Measurements from ENCODE around the gene KCNK15. TPM values are rescaled to one million over a fixed set of nuclear protein-coding genes. Genes with fewer than 3 reads are reported as not detected.

Gene KCNK15
- total RNA-seq, 2 donors from 2014 or later, result 0.09 to 0.11 TPM

- Mint-ChIP-seq H3K27me3 (no peaks in the 10 kb centered on the region), H3K4me1 (no peaks in the 10 kb centered on the region), H3K9me3 (no peaks in the 10 kb centered on the region), H3K27ac (no peak overlapping the region), H3K36me3 (ENCODE audit: low read depth) (no peaks in the 10 kb centered on the region), H3K4me3 (no peak overlapping the region)
- no peak for ATAC-seq (replicated peaks)
Observed at GRCh38 chr20:44723391-44723790, 22.3 kb upstream of the KCNK15 start.

DNA sequence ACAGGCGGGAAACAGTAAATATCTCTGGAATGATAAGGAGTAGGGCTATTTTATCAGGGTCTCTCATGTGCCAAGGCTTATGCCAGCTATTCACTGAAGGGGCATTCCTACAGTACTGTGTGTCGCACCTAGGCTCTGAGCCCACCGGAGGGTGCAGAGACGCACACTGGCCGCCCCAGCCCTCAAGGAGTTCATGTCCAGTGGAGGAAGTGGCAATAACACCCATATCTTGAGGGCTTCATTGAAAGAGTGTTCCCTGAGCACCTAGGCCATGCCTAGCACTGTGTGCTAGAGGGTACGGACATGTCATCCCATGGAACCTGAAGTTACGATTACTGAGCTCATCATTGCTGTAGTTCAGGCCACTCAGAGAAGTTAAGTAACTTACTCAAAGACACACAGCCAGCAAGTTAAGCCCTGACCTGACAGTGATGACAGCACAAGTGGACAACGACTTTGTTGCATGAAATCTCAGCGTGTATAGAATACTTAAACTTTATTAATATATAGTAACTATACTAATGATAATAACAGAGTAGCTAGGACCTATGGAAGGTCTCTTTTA, 21.8 kb upstream of the KCNK15 start:
- Mint-ChIP-seq H3K27me3 (no peaks in the 10 kb centered on the region), H3K4me3 (no peak overlapping the region), H3K27ac (no peak overlapping the region), H3K4me1 (no peaks in the 10 kb centered on the region), H3K9me3 (no peaks in the 10 kb centered on the region), H3K36me3 (ENCODE audit: low read depth) (no peaks in the 10 kb centered on the region)
- ATAC-seq (replicated peaks), result no peak

GRCh38 chr20:44724423-44725091, 21.1 kb upstream of the KCNK15 start:
- Mint-ChIP-seq H3K4me3 (no peak overlapping the region), H3K36me3 (ENCODE audit: low read depth) (no peaks in the 10 kb centered on the region), H3K4me1 (no peaks in the 10 kb centered on the region), H3K9me3 (no peaks in the 10 kb centered on the region), H3K27ac (no peak overlapping the region), H3K27me3 (no peaks in the 10 kb centered on the region)
- no peak for ATAC-seq (replicated peaks)

DNA sequence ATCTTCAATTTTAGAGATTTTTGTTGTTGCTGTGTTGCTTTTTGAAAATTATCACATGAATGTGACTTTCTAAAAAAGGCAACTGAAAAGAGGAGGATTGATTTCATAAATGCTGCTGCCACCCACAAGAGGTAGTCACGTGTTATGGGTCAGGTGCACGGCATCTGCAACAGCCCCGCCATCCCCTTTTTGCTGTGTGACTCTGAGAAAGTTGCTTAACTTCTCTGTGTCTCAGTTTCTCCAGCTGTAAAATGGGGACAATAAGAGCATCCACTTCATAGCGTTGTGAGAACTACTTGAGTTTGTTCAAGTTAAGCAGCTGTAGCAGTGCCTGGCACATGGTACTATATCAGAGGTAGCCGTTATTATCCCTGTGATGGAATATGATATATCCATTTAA, 19.8 kb upstream of the KCNK15 start:
- Mint-ChIP-seq H3K27me3 (no peaks in the 10 kb centered on the region), H3K27ac (no peak overlapping the region), H3K9me3 (no peaks in the 10 kb centered on the region), H3K4me3 (no peak overlapping the region), H3K36me3 (ENCODE audit: low read depth) (no peaks in the 10 kb centered on the region), H3K4me1 (no peaks in the 10 kb centered on the region)
- ATAC-seq (replicated peaks), result no peak

- Mint-ChIP-seq H3K36me3 (ENCODE audit: low read depth) (no peaks in the 10 kb centered on the region), H3K4me1 (no peaks in the 10 kb centered on the region), H3K4me3 (no peak overlapping the region), H3K27ac (no peak overlapping the region), H3K27me3 (no peaks in the 10 kb centered on the region), H3K9me3 (no peaks in the 10 kb centered on the region)
- no peak for ATAC-seq (replicated peaks)
Observed at GRCh38 chr20:44727039-44727438, 18.6 kb upstream of the KCNK15 start.

DNA sequence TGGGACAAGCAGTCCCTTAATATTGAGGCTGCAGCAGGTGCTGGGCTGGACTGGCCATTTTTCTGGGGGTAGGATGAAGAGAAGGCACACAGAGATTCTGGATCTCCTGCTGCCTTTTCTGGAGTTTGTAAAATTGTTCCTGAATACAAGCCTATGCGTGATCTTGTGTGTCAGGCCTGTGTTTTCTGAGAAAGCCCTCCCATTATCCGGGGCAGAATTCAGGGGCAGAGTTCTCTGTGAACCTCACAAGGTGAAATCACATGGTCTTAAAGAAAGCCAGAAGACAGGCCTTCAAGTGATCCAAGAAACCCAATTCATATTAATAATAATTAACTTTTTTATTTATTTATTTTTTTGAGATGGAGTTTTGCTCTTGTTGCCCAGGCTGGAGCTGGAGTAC, 18.0 kb upstream of the KCNK15 start:
- Mint-ChIP-seq H3K36me3 (ENCODE audit: low read depth) (no peaks in the 10 kb centered on the region), H3K9me3 (no peaks in the 10 kb centered on the region), H3K4me3 (no peak overlapping the region), H3K4me1 (no peaks in the 10 kb centered on the region), H3K27ac (no peak overlapping the region), H3K27me3 (no peaks in the 10 kb centered on the region)
- no peak for ATAC-seq (replicated peaks)

DNA sequence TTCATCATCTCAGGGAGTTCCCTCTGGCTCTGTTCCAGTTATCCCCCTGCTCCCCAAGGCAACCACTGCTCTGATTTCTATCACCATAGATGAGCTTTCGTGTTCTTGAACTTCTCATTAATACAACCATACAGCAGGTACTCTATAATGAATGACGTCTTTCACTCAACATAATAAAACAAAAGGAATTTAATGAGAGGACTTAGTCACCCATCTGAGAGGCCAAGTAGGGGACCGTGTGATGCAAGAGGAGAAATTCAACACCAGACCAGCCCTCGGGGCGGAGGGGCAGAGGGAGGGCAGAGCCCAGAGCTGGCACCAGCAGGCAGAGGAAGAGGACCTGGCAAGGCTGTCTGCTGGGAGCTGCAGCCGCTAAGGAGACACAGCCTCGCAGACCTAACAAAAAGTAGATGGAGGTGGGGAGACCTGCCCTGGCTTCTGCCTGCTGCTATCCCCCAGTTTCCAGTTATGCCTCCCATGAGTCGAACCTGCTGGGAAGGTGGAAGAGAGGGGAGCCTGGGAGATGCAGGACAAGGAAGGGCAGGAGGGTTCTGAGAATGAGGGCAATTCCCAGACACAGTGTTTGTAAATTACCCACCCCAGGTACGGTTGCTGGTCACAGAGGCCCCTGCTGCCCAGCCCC, 16.7 kb upstream of the KCNK15 start:
- ATAC-seq (replicated peaks), result no peak
- H3K27ac Mint-ChIP-seq, result no peak overlapping the region
- H3K36me3 Mint-ChIP-seq (ENCODE audit: low read depth), result no peaks in the 10 kb centered on the region
- no peak overlapping the region for H3K4me3 Mint-ChIP-seq
- no peaks in the 10 kb centered on the region for H3K9me3 Mint-ChIP-seq
- H3K4me1 Mint-ChIP-seq, result peaks cover 5% of the 10 kb centered on the region
- no peaks in the 10 kb centered on the region for H3K27me3 Mint-ChIP-seq

GRCh38 chr20:44730441-44730840, 15.2 kb upstream of the KCNK15 start:
- ATAC-seq (replicated peaks), result no peak
- Mint-ChIP-seq H3K36me3 (ENCODE audit: low read depth) (no peaks in the 10 kb centered on the region), H3K4me3 (no peak overlapping the region), H3K9me3 (no peaks in the 10 kb centered on the region), H3K27ac (no peak overlapping the region), H3K27me3 (no peaks in the 10 kb centered on the region), H3K4me1 (peaks cover 5% of the 10 kb centered on the region)

DNA sequence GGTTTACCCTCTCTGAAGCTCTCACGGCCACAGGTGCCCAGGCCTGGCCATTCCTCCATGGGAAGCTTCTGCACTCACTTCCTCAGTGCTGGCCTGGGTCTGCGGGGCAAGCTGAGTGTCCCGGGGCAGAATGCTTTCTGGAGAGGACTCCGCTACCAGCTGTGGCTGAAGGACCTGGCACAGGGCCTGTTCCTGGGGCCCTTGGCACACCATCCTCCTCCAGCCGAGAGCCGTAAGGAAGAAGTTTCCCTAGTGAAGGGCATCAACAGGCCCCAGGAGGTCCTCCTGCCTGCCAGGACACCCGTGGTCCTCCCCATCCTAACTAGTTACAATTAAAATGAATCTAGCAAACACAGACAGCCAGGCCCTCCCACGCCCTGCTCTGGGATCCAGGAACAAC, 14.0 kb upstream of the KCNK15 start:
- no peaks in the 10 kb centered on the region for H3K27me3 Mint-ChIP-seq
- H3K36me3 Mint-ChIP-seq (ENCODE audit: low read depth), result no peaks in the 10 kb centered on the region
- H3K4me3 Mint-ChIP-seq, result no peak overlapping the region
- no peak overlapping the region for H3K27ac Mint-ChIP-seq
- H3K9me3 Mint-ChIP-seq, result peaks cover 7% of the 10 kb centered on the region
- no peak for ATAC-seq (replicated peaks)
- H3K4me1 Mint-ChIP-seq, result peaks cover 12% of the 10 kb centered on the region

DNA sequence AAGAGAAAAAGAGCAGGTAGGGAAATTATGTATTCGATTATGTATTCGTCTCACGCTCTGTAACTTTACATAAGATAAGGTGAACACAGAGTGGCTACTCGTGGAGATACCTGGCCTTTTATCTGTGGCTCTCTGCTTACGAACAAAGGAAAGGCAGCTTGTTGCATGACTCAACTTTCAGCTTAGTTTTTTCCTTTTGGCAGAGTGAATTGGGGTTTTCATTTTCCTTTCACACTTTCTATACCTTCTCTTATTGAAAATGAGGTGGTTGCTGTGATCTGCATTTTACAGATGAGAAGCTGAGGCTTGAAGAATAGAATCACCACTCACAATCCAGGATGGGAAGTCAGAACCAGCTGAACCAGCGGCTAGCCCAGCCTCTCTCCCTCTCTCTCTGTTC, 13.3 kb upstream of the KCNK15 start:
- Mint-ChIP-seq H3K4me3 (no peak overlapping the region), H3K9me3 (peaks cover 9% of the 10 kb centered on the region), H3K27ac (peak overlapping the region; percentile 68), H3K27me3 (no peaks in the 10 kb centered on the region), H3K4me1 (peaks cover 15% of the 10 kb centered on the region), H3K36me3 (ENCODE audit: low read depth) (no peaks in the 10 kb centered on the region)
- ATAC-seq (replicated peaks), result peak; percentile 67

DNA sequence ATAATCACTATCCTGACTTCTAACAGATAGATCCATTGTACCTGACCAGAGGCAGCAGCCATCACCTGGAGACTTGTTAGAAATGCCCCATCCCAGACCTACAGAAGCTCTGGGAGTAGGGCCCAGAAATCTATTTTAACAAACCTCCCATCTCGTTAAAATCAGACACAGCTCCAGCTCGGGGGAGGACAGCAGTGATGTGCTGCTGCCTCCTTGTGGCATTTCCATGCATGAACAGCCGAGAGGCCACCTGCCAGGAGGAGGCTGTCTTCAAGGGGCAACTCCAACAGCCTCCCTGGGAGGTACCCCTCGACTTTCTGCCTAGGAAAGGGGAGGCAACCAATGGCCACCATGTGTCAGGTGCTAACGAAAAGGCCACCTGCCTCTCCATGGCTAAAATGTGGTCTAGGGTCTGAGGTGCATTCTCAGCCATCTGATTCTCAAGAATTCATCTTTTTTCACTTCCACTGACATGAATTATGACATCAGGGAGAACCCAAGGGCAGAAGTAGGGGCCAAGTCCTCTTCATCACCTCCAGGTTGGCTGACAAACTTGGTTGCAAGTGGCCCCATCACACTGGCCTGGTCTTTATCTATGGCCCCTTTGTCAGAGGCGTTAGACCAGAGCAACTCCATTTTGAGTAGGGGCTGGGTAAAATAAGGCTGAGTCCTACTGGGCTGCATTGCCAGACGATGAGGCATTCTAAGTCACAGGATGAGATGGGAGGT, 12.2 kb upstream of the KCNK15 start:
- Mint-ChIP-seq H3K4me1 (peaks cover 16% of the 10 kb centered on the region), H3K4me3 (no peak overlapping the region), H3K27ac (no peak overlapping the region), H3K36me3 (ENCODE audit: low read depth) (no peaks in the 10 kb centered on the region), H3K9me3 (peaks cover 9% of the 10 kb centered on the region), H3K27me3 (no peaks in the 10 kb centered on the region)
- ATAC-seq (replicated peaks), result peak; percentile 41

DNA sequence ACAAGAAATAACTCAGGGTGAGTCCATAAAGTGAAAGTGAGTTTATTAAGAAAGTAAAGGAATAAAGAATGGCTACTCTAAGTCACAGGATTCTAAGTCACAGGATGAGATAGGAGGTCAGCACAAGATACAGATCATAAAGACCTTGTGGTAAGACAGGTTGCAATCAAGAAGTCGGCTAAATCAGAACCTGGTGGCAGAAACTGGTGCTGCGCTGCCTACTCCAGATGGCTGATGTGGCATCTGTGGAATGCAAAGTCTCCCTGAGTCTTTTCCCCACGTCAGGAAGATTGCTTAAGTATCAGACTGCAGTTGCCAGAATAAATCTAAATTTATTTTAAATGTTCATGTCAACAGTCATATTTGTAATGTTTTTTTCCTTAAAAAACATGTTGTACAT, 10.7 kb upstream of the KCNK15 start:
- Mint-ChIP-seq H3K27me3 (no peaks in the 10 kb centered on the region), H3K4me1 (peaks cover 19% of the 10 kb centered on the region), H3K9me3 (peaks cover 9% of the 10 kb centered on the region), H3K27ac (no peak overlapping the region), H3K4me3 (no peak overlapping the region), H3K36me3 (ENCODE audit: low read depth) (no peaks in the 10 kb centered on the region)
- ATAC-seq (replicated peaks), result no peak

DNA sequence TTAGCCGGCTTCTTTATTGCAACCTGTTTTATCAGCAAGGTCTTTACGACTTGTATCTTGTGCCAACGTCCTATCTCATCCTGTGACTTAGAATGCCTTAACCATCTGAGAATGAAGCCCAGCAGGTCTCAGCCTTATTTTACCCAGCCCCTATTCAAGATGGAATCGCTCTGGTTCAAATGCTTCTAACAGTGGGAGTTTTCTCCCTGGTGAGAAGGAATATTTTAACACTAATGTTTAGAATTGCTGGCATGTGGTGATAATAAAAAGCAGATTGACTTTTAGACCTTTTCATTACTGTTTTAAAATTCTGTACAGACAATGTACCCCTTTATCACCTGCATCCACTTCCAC, 9.9 kb upstream of the KCNK15 start:
- peaks cover 9% of the 10 kb centered on the region for H3K9me3 Mint-ChIP-seq
- peaks cover 19% of the 10 kb centered on the region for H3K4me1 Mint-ChIP-seq
- no peak for ATAC-seq (replicated peaks)
- no peaks in the 10 kb centered on the region for H3K27me3 Mint-ChIP-seq
- peak overlapping the region; percentile 74 for H3K4me3 Mint-ChIP-seq
- peak overlapping the region; percentile 52 for H3K27ac Mint-ChIP-seq
- no peaks in the 10 kb centered on the region for H3K36me3 Mint-ChIP-seq (ENCODE audit: low read depth)

- Mint-ChIP-seq H3K9me3 (peaks cover 9% of the 10 kb centered on the region), H3K27ac (peak overlapping the region; percentile 52), H3K4me1 (peaks cover 19% of the 10 kb centered on the region), H3K27me3 (no peaks in the 10 kb centered on the region), H3K4me3 (peak overlapping the region; percentile 74), H3K36me3 (ENCODE audit: low read depth) (no peaks in the 10 kb centered on the region)
- ATAC-seq (replicated peaks), result peak; percentile 74
Observed at GRCh38 chr20:44736170-44737021, 9.3 kb upstream of the KCNK15 start.

All from activated T-helper 17 cell treated with anti-CD3 and anti-CD28 coated beads, Interleukin-2, amount 50 U/mL, for 72 hours (primary cell).